ENCODE measurements around the gene HDAC5.
A peak's percentile ranks its signal among the peaks of the same experiment; 100 is the strongest.
"Not testable (repeated sequence)": the region's sequence is repeated elsewhere in the genome, so short reads cannot be mapped to it uniquely, and the experiment has no call there.

Gene HDAC5

GRCh38 chr17:44123356-44124117 is at the start of gene HDAC5:
Gene HDAC5 (minus strand): TSS chr17:44123641. CDS start chr17:44117515, 6,126 bp downstream.
- peak; percentile 95 for DNase-seq (ENCODE audit: low spot score)

GRCh38 chr17:44171931-44172455 is 48.6 kb upstream of the HDAC5 start:
- no peak for DNase-seq (ENCODE audit: low spot score)

GRCh38 chr17:44170499-44171201 is 47.2 kb upstream of the HDAC5 start, which contains the start of gene ASB16:
Gene ASB16 (plus strand): TSS chr17:44170704. CDS start chr17:44170790, 86 bp downstream.
- DNase-seq (ENCODE audit: low spot score) = no peak

DNA sequence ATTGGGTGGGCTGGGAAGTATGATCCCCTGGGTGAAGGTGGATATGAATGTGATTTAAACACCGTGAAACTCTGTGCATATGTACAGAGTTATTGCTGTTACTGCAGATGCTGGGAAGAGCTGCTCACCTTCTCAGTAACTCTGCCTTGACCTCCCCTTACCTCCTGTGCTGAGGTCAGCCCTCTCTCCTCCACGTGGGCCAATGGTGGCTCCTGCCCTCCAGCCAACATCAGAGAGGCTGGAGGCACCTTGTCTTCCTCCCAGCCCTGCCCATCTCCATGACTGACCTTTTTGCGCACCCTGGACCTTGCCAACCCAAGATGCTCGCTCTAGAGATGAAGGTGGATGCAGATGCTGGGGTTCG is 46.7 kb upstream of the HDAC5 start:
- no peak for DNase-seq (ENCODE audit: low spot score)

DNA sequence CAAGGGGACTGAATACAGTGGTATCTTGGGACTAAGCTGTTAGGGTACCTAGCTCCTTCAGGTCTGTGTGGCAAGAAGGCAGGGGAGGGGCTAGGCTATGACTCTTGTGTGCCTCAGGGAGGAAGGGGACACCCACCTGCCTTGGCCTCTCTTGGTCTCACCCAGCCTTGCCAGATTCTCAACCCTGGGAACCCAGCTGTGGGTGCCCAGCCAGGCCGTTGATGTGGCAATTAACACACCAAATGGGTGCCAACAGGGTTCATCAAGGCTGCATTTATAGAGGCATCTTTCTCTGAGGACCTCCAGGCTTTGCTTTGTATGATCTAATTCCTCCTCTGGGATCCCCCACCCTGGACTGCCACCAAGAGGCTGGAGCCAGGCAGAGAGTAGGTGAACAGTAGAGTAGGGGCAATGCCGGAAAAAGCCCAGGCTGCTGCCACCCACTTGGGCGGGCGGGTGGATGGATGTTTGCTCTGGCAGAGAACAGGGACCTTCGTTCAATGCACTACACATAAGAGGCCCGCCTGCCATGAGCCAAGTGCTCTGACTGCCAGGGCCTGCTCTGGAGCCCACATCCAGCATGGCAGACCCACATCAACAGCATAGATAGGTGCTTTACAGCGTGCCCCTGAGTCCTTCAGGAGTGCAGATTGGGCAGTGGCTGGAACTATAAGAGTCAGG is 43.9 kb upstream of the HDAC5 start:
- DNase-seq (ENCODE audit: low spot score) = no peak

- DNase-seq (ENCODE audit: low spot score) = no peak
These were observed 41.0 kb upstream of the HDAC5 start for GRCh38 chr17:44164476-44164875.

DNA sequence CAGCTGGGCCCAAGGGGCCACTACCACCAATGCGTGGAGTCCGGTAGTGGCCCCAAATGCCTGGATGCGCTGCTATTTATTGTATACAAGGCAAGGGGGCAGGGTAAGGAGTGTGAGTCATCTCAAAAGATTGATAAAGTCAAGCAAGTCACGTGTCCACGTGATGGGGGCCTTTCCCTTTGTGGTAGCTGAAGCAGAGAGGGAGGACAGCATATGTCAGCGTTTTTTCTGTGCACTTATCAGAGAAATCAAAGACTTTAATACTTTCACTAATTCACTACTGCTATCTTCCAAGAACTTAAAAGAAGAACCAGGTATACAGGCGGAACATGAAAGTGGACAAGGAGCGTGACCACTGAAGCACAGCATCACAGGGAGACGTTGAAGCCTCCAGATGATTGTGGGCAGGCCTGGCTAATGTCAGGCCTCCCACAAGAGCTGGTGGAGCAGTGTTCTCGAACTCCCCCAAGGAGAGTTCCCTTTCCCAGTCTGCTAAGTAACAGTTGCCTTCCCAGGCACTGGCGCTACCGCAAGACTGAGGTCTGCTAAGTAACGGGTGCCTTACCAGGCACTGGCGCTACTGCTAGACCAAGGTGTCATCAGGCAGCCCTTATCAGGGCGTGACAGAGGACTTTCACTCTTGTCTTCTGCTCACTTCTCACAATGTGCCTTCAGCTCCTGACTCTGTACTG is 36.2 kb upstream of the HDAC5 start:
- peak; percentile 53 for DNase-seq (ENCODE audit: low spot score)

DNA sequence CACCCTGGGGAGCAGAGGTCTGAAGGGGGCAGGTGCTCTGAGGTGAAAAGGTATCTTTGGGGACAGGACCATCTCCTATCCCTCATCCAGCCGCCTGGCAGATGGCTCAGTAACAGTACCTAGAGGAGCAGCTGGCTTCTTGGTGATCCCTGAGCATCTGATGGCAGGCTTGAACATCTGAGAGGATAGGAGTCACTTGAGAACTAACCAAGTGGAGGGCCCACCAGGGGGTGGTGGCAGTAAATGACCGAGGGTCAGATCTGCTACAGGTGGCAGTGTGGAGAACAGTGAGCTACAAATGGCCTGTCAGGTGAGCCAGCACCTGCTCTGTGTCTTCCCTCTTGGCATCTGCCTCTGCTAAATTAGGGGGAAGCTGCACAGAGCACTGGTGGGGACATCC is 32.0 kb upstream of the HDAC5 start:
- DNase-seq (ENCODE audit: low spot score) = no peak

DNA sequence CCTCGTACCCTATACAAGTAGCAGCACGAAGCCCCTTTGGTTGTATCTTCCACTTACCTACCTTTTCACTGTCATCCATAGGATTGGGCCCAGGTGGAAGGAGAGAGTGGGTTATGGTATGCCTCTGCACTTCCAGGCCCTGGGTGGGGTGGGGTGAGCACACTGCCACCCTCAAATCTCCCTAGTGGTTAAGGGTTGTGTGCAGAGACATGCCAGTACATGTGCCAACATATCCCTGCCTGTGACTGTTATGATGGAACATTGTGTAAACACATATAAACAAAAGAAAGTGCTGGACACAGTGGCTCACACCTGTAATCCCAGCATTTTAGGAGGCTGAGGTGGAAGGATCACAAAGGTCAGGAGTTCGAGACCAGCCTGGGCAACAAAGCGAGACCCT is 29.4 kb upstream of the HDAC5 start:
- DNase-seq (ENCODE audit: low spot score) = no peak

DNA sequence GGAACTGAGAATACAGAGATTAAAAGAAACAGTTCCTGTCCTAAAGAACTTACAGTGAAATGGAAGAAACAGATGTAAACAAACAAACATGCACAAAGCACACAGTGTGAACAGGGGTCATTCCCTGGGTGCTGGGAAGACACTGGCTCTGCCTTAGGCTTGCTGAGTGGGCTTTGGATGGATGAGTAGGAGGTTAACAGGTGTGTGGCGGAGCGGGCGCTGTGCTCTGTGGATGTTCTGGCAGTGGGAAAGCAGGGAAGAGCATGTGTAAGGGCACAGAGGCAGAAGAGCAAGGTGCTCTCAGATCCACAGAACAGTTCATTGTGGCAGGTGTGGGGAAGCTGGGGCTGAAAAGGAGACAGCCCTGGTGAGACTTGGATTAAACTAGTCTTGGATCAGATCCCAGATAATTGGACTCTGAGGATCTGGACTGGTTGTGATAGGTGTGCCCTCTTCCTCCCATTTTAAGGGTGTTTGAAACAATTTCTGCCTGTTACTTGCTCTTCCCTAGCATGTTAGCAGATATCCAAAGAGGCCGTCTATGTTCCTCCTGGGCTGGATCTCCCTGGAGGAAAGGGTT is 26.4 kb upstream of the HDAC5 start:
- DNase-seq (ENCODE audit: low spot score) = no peak

GRCh38 chr17:44149066-44149465 is 25.6 kb upstream of the HDAC5 start:
- not testable (repeated sequence) for DNase-seq (ENCODE audit: low spot score)

- DNase-seq (ENCODE audit: low spot score) = no peak
These were observed 24.4 kb upstream of the HDAC5 start for GRCh38 chr17:44147812-44148211.

DNA sequence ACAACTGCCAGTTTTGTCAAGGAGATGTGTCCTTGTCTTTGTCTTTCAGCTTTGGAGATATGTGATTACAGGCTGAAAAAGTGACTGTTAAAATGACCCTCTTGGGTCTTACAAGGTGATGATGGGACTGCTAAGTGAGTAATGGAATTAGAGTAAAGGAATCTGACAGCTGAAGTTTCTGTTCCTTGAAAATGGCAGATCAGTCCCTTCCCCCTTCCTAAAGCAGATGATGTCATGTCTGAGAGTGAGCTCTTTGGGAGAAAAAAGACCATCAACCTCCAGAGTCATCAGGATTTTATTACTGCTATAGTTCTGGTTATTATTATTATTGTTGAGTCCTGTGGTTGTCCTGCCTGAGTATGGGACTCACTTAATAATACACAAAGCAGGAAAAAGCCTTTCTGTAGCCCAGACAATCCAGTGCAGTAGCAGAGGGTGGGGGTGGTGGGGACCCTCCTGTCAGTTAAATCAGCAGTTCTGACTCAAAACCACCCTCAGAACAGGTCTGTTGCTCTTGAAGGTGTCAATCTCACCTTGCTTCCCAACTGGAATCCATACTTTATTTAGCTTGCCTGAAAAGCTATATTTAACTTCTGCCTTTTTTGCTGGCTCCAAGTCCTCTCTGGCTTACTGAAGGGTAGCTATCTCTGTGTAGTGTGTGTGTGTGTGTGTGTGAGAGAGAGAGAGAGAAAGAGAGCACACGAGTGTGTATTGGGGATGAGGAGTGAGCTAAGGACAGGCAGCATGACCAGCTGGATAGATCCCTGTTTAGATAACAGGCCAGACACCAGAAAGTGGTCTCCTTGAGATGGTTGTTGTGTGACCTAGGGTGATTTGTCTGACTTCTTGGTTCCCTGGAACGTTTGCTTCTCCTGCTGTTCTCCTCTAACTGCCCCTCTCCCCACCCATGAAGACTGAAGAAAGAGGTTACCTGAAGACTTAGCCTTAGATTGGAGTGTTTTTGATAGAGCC is 23.2 kb upstream of the HDAC5 start:
- DNase-seq (ENCODE audit: low spot score) = no peak

- DNase-seq (ENCODE audit: low spot score) = no peak
These were observed 21.7 kb upstream of the HDAC5 start for GRCh38 chr17:44144966-44145739.

GRCh38 chr17:44143921-44144320 is 20.5 kb upstream of the HDAC5 start:
- not testable (repeated sequence) for DNase-seq (ENCODE audit: low spot score)

- peak; percentile 53 for DNase-seq (ENCODE audit: low spot score)
These were observed 14.7 kb upstream of the HDAC5 start for GRCh38 chr17:44137891-44138709.

DNA sequence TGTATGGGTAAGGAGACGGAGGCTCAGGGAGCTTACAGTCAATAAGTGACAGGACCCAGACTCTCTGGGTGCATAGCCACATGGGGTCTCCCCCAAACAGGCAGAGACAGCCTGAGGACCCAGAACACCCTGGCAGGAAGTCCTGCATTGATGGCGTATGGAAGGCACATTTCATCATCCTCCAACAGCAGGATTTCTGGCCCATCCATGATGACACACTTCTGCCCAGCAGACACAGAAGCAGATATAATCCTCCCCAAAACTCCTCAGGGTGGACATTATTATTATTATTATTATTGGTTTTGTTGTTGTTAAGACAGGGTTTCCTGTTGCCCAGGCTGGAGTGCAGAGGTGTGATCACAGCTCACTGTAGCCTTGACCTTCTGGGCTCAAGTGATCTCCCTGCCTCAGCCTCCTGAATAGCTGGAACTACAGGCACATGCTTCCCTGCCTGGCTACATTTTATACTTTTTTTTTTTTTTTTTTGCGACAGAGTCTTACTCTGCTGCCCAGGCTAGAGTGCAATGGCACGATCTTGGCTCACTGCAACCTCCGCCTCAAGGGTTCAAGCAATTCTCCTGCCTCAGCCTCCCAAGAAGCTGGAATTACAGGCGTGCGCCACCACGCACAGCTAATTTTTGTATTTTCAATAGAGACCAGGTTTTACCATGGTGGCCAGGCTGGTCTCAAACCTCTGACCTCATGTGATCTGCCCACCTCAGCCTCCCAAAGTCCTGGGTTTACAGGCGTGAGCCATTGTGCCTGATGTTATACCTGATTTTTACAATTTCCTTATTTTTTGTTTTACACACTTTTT is 11.5 kb upstream of the HDAC5 start:
- no peak for DNase-seq (ENCODE audit: low spot score)

DNA sequence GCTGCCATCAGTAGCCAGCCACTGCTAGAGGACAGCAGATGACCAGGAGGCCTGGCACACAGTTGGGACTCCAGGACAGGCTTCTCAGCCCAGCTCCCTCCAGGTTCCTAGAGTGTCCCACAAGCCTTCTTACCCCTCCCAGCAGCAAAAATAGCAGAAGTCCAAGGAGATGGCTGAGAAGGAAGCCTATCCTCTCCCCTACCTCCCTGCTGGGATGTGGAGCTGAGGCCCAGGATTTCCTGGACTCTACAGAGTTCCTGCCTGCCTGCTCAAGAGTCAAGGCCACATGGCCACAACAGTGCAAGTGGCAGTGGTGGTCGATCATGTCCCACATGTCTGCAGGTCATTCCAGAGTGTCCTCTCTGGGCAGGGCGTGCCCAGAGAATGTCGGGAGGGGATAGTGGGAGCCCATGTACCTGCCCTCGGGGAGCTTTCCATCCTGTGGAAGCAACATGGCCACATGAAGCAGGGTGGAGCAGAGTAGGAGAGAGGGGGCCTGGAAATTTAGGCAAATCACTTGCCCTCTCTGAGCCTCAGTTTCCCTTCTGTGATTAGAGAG is 10.6 kb upstream of the HDAC5 start:
- DNase-seq (ENCODE audit: low spot score) = no peak

All from CD4-positive, alpha-beta T cell treated with Interleukin-15 for 4 hours (primary cell).